Body of pancreas (tissue), 4 donors: ENCODE measurements around the gene ZBTB20.

Source experiments
- CTCF ChIP-seq, 7 experiments: fragments of 450-650 bp in 4 of 7; fragments of 200-600 bp in 3 of 7; sonication (generic) in 3 of 7; IDR thresholded peaks; one replicate each; pipeline ENCODE4 v1.5.1; 2016 to 2019; ENCODE audit warnings: antibody characterized with exemption in 7 of 7
- POLR2A ChIP-seq, 3 donors: fragments of 450-650 bp; IDR thresholded peaks; one replicate each; pipeline ENCODE4 v1.6.1; 2016; ENCODE audit warnings: antibody characterized with exemption in 3 of 3, mild to moderate bottlenecking in 2 of 3

GRCh38 chr3:115108614-115109013 is 38.5 kb downstream of the ZBTB20 start:
- no peak for TF ChIP-seq POLR2A (IDR thresholded peaks at IDR 0.05)
- no peak for TF ChIP-seq CTCF (IDR thresholded peaks at IDR 0.05)
